SK-N-SH treated with all-trans-retinoic acid at 6 μM for 48 hours (cell line): ENCODE measurements around the gene GABBR2.

Experiments
- ATAC-seq: fragments of 200-7000 bp; cut with Tn5 transposase; 3 replicates; pipeline ENCODE4 v1.9.1; 2020; ENCODE audit warnings: mild to moderate bottlenecking, moderate library complexity
- ARNTL ChIP-seq: fragments of 450-650 bp; formaldehyde crosslinking; IDR thresholded peaks from 2 replicates; pipeline ENCODE4 v1.5.0; 2020; ENCODE audit warnings: low read depth, mild to moderate bottlenecking, moderate library complexity, borderline replicate concordance
- BACH2 ChIP-seq: fragments of 250-450 bp; sonication (Bioruptor Pico); IDR thresholded peaks from 2 replicates; pipeline ENCODE4 v1.9.0; 2021; ENCODE audit warnings: mild to moderate bottlenecking, borderline replicate concordance
- CSDC2 ChIP-seq: fragments of 250-450 bp; sonication (Bioruptor Pico); IDR thresholded peaks from 2 replicates; pipeline ENCODE4 v1.5.0; 2020; ENCODE audit warnings: mild to moderate bottlenecking, moderate library complexity
- ESRRG ChIP-seq: fragments of 250-450 bp; sonication (Bioruptor Pico); IDR thresholded peaks from 2 replicates; pipeline ENCODE4 v1.6.1; 2021; ENCODE audit warnings: mild to moderate bottlenecking
- GLIS3 ChIP-seq: fragments of 250-450 bp; sonication (Bioruptor Pico); IDR thresholded peaks from 2 replicates; pipeline ENCODE4 v1.5.0; 2020; ENCODE audit warnings: mild to moderate bottlenecking, moderate library complexity
- ISL1 ChIP-seq: fragments of 250-450 bp; sonication (Bioruptor Pico); IDR thresholded peaks from 2 replicates; pipeline ENCODE4 v2.1.2; 2022; ENCODE audit warnings: mild to moderate bottlenecking, moderate library complexity
- OSR1 ChIP-seq: fragments of 250-450 bp; sonication (Bioruptor Pico); IDR thresholded peaks from 2 replicates; pipeline ENCODE4 v1.8.0; 2022; ENCODE audit warnings: moderate library complexity, mild to moderate bottlenecking, inconsistent platforms
- PPARA ChIP-seq: fragments of 250-450 bp; sonication (Bioruptor Pico); IDR thresholded peaks from 2 replicates; pipeline ENCODE4 v1.5.0; 2020; ENCODE audit warnings: mild to moderate bottlenecking, borderline replicate concordance
- SNAI2 ChIP-seq: fragments of 250-450 bp; sonication (Bioruptor Pico); IDR thresholded peaks from 2 replicates; pipeline ENCODE4 v1.5.0; 2020; ENCODE audit warnings: mild to moderate bottlenecking, moderate library complexity
- TCF4 ChIP-seq: fragments of 250-450 bp; sonication (Bioruptor Pico); IDR thresholded peaks from 2 replicates; pipeline ENCODE4 v1.8.0; 2021; ENCODE audit warnings: mild to moderate bottlenecking, moderate library complexity, borderline replicate concordance
- TOX ChIP-seq: fragments of 250-450 bp; sonication (Bioruptor Pico); IDR thresholded peaks from 2 replicates; pipeline ENCODE4 v1.8.0; 2021; ENCODE audit warnings: mild to moderate bottlenecking, moderate library complexity, borderline replicate concordance
- ZC3H10 ChIP-seq: fragments of 250-450 bp; sonication (Bioruptor Pico); IDR thresholded peaks from 2 replicates; pipeline ENCODE4 v1.5.1; 2021; ENCODE audit warnings: mild to moderate bottlenecking, moderate library complexity
- ZFP3 ChIP-seq: fragments of 250-450 bp; sonication (Bioruptor Pico); IDR thresholded peaks from 2 replicates; pipeline ENCODE4 v1.5.0; 2020; ENCODE audit warnings: mild to moderate bottlenecking, moderate library complexity
- ZFP30 ChIP-seq: fragments of 450-650 bp; formaldehyde crosslinking; IDR thresholded peaks from 2 replicates; pipeline ENCODE4 v1.5.0; 2022; ENCODE audit warnings: mild to moderate bottlenecking, moderate library complexity
- ZNF8 ChIP-seq: fragments of 450-650 bp; formaldehyde crosslinking; IDR thresholded peaks from 2 replicates; pipeline ENCODE4 v1.5.0; 2020; ENCODE audit warnings: mild to moderate bottlenecking, moderate library complexity
- TF ChIP-seq, protein P1 (sequence below): fragments of 250-450 bp; sonication (Bioruptor Pico); IDR thresholded peaks from 2 replicates; pipeline ENCODE4 v1.5.1; 2020; ENCODE audit warnings: low read depth, mild to moderate bottlenecking, moderate library complexity
- TF ChIP-seq, protein P2 (sequence below): fragments of 250-450 bp; sonication (Bioruptor Pico); IDR thresholded peaks from 2 replicates; pipeline ENCODE4 v1.5.0; 2020; ENCODE audit warnings: mild to moderate bottlenecking, moderate library complexity
- TF ChIP-seq, protein P3 (sequence below): fragments of 250-450 bp; sonication (Bioruptor Pico); IDR thresholded peaks from 2 replicates; pipeline ENCODE4 v1.8.0; 2021; ENCODE audit warnings: low read depth, mild to moderate bottlenecking, moderate library complexity, borderline replicate concordance
- TF ChIP-seq, protein P4 (sequence below): fragments of 250-450 bp; sonication (Bioruptor Pico); IDR thresholded peaks from 2 replicates; pipeline ENCODE4 v1.5.1; 2021; ENCODE audit warnings: mild to moderate bottlenecking, moderate library complexity

Gene GABBR2

DNA sequence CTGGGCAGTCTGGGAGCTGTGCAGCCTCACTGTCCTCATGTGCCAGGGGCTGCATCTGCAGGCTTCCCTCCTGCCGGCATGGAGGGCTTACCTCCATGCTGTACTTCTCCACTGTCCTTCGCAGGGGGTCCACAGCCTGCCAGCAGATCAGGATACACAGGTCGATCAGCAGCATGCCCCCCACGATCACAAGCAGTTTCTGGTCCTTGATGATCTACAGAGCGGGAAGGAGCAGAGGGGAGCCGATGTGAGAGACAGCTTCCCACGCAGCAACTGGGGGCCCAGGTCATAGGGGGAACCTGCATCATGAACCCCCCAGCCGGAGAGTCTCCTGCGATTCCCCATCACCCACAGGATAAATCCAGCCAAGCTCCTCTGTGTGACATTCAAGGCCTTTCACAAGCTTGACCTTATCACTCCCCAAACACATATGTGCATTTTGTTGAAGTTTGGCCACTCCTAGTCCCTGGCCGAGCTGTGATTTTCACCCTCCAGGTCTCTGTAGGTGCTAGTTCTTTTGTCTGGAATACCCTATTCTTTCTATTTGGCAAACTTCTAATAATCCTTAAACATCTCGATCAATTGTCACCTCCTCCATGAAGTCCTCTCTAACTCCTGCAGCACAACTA lies 346.0 kb downstream of the GABBR2 start:
- TF ChIP-seq TOX (CRISPR knock-in tag) (no peak), ISL1 (CRISPR knock-in tag) (no peak), SNAI2 (CRISPR knock-in tag) (no peak), OSR1 (CRISPR knock-in tag) (no peak), ARNTL (CRISPR knock-in tag) (no peak), ZNF8 (no peak), ZFP30 (CRISPR knock-in tag) (no peak)
- TF ChIP-seq, protein P1, sequence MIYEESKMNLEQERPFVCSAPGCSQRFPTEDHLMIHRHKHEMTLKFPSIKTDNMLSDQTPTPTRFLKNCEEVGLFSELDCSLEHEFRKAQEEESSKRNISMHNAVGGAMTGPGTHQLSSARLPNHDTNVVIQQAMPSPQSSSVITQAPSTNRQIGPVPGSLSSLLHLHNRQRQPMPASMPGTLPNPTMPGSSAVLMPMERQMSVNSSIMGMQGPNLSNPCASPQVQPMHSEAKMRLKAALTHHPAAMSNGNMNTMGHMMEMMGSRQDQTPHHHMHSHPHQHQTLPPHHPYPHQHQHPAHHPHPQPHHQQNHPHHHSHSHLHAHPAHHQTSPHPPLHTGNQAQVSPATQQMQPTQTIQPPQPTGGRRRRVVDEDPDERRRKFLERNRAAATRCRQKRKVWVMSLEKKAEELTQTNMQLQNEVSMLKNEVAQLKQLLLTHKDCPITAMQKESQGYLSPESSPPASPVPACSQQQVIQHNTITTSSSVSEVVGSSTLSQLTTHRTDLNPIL, result no peak
- no peak for ATAC-seq

DNA sequence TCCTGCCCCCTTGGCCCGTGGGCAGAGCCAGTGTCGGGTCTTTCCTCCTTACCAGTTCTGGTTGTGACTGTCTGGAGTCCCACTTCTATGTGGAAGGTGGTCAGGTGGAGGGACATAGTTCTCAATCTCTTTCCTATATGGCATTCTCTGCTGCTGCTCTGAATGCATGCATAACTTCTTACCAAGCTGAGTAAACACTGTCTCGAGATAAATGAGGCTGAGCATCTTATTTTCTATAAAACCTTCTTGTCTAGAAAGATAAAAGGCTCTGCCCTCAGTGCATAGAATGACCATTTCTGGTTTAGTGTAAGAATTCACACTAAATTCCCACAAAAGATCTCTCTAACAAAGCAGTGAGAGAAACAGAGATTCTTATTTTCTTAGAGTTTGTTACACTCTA lies 347.1 kb downstream of the GABBR2 start:
- ATAC-seq, result no peak
- TF ChIP-seq ARNTL (CRISPR knock-in tag) (no peak), TCF4 (CRISPR knock-in tag) (no peak), ESRRG (CRISPR knock-in tag) (no peak)

DNA sequence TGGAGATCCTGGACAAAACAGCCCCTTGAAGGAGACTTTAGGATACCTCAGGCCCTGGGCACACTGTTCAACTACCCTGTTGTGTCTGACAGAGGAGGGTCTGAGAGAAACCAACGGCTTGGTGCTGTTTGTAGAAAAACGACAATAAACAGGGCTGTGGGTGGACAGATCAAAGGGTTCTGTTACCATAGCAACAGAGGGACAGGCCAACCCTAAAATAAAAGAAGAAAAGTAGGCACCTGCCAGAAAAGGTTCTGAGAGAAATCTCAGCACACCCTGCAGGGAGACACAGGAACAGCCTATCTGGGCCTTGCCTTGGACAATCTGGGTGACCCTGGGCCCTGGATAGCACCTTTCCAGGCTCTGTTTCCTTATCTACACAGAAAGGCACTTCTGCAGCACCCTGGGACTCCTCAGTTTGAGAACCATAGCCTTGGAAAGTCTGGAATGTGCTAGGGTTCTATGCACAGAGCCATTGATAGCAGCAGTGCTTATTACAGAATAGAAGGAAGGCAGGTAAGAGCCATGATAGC lies 348.5 kb downstream of the GABBR2 start:
- ATAC-seq, result no peak
- TF ChIP-seq ZFP3 (CRISPR knock-in tag) (no peak), ARNTL (CRISPR knock-in tag) (no peak), BACH2 (no peak), TOX (CRISPR knock-in tag) (no peak), GLIS3 (CRISPR knock-in tag) (no peak), SNAI2 (CRISPR knock-in tag) (no peak), ZFP30 (CRISPR knock-in tag) (no peak), PPARA (no peak)
- TF ChIP-seq, protein P2, sequence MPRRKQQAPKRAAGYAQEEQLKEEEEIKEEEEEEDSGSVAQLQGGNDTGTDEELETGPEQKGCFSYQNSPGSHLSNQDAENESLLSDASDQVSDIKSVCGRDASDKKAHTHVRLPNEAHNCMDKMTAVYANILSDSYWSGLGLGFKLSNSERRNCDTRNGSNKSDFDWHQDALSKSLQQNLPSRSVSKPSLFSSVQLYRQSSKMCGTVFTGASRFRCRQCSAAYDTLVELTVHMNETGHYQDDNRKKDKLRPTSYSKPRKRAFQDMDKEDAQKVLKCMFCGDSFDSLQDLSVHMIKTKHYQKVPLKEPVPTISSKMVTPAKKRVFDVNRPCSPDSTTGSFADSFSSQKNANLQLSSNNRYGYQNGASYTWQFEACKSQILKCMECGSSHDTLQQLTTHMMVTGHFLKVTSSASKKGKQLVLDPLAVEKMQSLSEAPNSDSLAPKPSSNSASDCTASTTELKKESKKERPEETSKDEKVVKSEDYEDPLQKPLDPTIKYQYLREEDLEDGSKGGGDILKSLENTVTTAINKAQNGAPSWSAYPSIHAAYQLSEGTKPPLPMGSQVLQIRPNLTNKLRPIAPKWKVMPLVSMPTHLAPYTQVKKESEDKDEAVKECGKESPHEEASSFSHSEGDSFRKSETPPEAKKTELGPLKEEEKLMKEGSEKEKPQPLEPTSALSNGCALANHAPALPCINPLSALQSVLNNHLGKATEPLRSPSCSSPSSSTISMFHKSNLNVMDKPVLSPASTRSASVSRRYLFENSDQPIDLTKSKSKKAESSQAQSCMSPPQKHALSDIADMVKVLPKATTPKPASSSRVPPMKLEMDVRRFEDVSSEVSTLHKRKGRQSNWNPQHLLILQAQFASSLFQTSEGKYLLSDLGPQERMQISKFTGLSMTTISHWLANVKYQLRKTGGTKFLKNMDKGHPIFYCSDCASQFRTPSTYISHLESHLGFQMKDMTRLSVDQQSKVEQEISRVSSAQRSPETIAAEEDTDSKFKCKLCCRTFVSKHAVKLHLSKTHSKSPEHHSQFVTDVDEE (CRISPR knock-in tag), result no peak
- TF ChIP-seq, protein P1, result no peak
- TF ChIP-seq, protein P3, sequence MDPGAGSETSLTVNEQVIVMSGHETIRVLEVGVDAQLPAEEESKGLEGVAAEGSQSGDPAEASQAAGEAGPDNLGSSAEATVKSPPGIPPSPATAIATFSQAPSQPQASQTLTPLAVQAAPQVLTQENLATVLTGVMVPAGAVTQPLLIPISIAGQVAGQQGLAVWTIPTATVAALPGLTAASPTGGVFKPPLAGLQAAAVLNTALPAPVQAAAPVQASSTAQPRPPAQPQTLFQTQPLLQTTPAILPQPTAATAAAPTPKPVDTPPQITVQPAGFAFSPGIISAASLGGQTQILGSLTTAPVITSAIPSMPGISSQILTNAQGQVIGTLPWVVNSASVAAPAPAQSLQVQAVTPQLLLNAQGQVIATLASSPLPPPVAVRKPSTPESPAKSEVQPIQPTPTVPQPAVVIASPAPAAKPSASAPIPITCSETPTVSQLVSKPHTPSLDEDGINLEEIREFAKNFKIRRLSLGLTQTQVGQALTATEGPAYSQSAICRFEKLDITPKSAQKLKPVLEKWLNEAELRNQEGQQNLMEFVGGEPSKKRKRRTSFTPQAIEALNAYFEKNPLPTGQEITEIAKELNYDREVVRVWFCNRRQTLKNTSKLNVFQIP, result no peak

DNA sequence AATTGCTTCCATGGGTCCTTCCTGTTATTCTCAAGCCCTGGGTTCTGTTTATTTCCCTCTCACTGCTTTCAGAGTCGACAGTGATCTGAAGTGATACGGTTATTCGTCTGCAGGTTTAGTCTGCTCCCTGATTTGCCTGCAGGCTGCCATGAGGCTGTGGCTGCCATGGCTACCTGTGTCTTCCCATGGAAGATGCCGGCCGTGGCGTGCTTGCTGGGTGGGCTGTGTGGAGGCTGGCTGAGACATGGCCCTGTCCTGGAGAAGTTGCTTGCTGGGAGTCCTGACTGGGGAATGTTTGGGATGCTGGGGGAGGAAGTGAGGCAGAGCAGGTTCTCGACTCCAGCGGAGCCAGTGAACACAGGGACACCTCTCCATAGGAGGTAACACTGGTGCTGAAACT lies 349.2 kb downstream of the GABBR2 start:
- no peak for ATAC-seq
- no peak for TF ChIP-seq ARNTL (CRISPR knock-in tag)
- TF ChIP-seq SNAI2 (CRISPR knock-in tag), result no peak
- TF ChIP-seq, protein P4, sequence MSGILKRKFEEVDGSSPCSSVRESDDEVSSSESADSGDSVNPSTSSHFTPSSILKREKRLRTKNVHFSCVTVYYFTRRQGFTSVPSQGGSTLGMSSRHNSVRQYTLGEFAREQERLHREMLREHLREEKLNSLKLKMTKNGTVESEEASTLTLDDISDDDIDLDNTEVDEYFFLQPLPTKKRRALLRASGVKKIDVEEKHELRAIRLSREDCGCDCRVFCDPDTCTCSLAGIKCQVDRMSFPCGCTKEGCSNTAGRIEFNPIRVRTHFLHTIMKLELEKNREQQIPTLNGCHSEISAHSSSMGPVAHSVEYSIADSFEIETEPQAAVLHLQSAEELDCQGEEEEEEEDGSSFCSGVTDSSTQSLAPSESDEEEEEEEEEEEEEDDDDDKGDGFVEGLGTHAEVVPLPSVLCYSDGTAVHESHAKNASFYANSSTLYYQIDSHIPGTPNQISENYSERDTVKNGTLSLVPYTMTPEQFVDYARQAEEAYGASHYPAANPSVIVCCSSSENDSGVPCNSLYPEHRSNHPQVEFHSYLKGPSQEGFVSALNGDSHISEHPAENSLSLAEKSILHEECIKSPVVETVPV (CRISPR knock-in tag), result no peak
- no peak for TF ChIP-seq GLIS3 (CRISPR knock-in tag)
- TF ChIP-seq ZC3H10 (CRISPR knock-in tag), result no peak
- TF ChIP-seq ZFP3 (CRISPR knock-in tag), result no peak
- TF ChIP-seq, protein P3, result no peak
- TF ChIP-seq OSR1 (CRISPR knock-in tag), result no peak
- TF ChIP-seq ZFP30 (CRISPR knock-in tag), result no peak
- TF ChIP-seq, protein P1, result no peak
- TF ChIP-seq PPARA, result no peak
- no peak for TF ChIP-seq CSDC2 (CRISPR knock-in tag)
- TF ChIP-seq ISL1 (CRISPR knock-in tag), result no peak
- TF ChIP-seq TOX (CRISPR knock-in tag), result no peak
- TF ChIP-seq, protein P2 (CRISPR knock-in tag), result no peak
